Measurements from ENCODE around the gene PROZ.

The PROZ gene

GRCh38 chr13:113162783-113163685 lies 4.6 kb downstream of the PROZ start:
- FAIRE-seq (no peak), DNase-seq (ENCODE audit: insufficient read length, low spot score) (no peak)
- TF ChIP-seq TAF1 (IDR thresholded peaks at IDR 0.05; ENCODE audit: low read depth, low read length) = no peak
- TF ChIP-seq PAX5 (IDR thresholded peaks at IDR 0.05; ENCODE audit: insufficient read depth, low read length, severe bottlenecking) = no peak
- no peak for TF ChIP-seq POU2F2 (IDR thresholded peaks at IDR 0.05; ENCODE audit: low read depth, low read length)
- no peak for TF ChIP-seq SPI1 (IDR thresholded peaks at IDR 0.05; ENCODE audit: low read depth, low read length)

GRCh38 chr13:113164492-113164891 lies 6.0 kb downstream of the PROZ start:
- TF ChIP-seq TAF1 (IDR thresholded peaks at IDR 0.05; ENCODE audit: low read depth, low read length) (no peak), POU2F2 (IDR thresholded peaks at IDR 0.05; ENCODE audit: low read depth, low read length) (no peak), POLR2A (IDR thresholded peaks at IDR 0.05; ENCODE audit: low read depth, low read length) (no peak), SPI1 (IDR thresholded peaks at IDR 0.05; ENCODE audit: low read depth, low read length) (no peak), PAX5 (IDR thresholded peaks at IDR 0.05; ENCODE audit: insufficient read depth, low read length, severe bottlenecking) (no peak), POLR2AphosphoS5 (IDR thresholded peaks at IDR 0.05; ENCODE audit: low read depth, low read length) (no peak)
- DNase-seq (ENCODE audit: insufficient read length, low spot score) (no peak), FAIRE-seq (no peak)

- TF ChIP-seq PAX5 (IDR thresholded peaks at IDR 0.05; ENCODE audit: insufficient read depth, low read length, severe bottlenecking) (no peak), POLR2A (IDR thresholded peaks at IDR 0.05; ENCODE audit: low read depth, low read length) (no peak), POLR2AphosphoS5 (IDR thresholded peaks at IDR 0.05; ENCODE audit: low read depth, low read length) (no peak), SPI1 (IDR thresholded peaks at IDR 0.05; ENCODE audit: low read depth, low read length) (no peak), POU2F2 (IDR thresholded peaks at IDR 0.05; ENCODE audit: low read depth, low read length) (no peak), TAF1 (IDR thresholded peaks at IDR 0.05; ENCODE audit: low read depth, low read length) (no peak)
- FAIRE-seq = no peak
- no peak for DNase-seq (ENCODE audit: insufficient read length, low spot score)
These were observed 7.8 kb downstream of the PROZ start for GRCh38 chr13:113166266-113166665.

GRCh38 chr13:113166681-113167080 lies 8.2 kb downstream of the PROZ start:
- DNase-seq (ENCODE audit: insufficient read length, low spot score) = no peak
- no peak for FAIRE-seq
- no peak for TF ChIP-seq SPI1 (IDR thresholded peaks at IDR 0.05; ENCODE audit: low read depth, low read length)
- TF ChIP-seq TAF1 (IDR thresholded peaks at IDR 0.05; ENCODE audit: low read depth, low read length) = no peak
- TF ChIP-seq PAX5 (IDR thresholded peaks at IDR 0.05; ENCODE audit: insufficient read depth, low read length, severe bottlenecking) = no peak
- TF ChIP-seq POU2F2 (IDR thresholded peaks at IDR 0.05; ENCODE audit: low read depth, low read length) = no peak
- no peak for TF ChIP-seq POLR2AphosphoS5 (IDR thresholded peaks at IDR 0.05; ENCODE audit: low read depth, low read length)
- TF ChIP-seq POLR2A (IDR thresholded peaks at IDR 0.05; ENCODE audit: low read depth, low read length) = no peak

- DNase-seq (ENCODE audit: insufficient read length, low spot score) = no peak
- FAIRE-seq = no peak
- TF ChIP-seq SPI1 (IDR thresholded peaks at IDR 0.05; ENCODE audit: low read depth, low read length) = no peak
- no peak for TF ChIP-seq TAF1 (IDR thresholded peaks at IDR 0.05; ENCODE audit: low read depth, low read length)
- no peak for TF ChIP-seq PAX5 (IDR thresholded peaks at IDR 0.05; ENCODE audit: insufficient read depth, low read length, severe bottlenecking)
- TF ChIP-seq POLR2AphosphoS5 (IDR thresholded peaks at IDR 0.05; ENCODE audit: low read depth, low read length) = no peak
- TF ChIP-seq POU2F2 (IDR thresholded peaks at IDR 0.05; ENCODE audit: low read depth, low read length) = no peak
- TF ChIP-seq POLR2A (IDR thresholded peaks at IDR 0.05; ENCODE audit: low read depth, low read length) = no peak
These were observed 8.7 kb downstream of the PROZ start for GRCh38 chr13:113167155-113167554.

- FAIRE-seq (no peak), DNase-seq (ENCODE audit: insufficient read length, low spot score) (no peak)
- TF ChIP-seq POLR2A (IDR thresholded peaks at IDR 0.05; ENCODE audit: low read depth, low read length) = no peak
- TF ChIP-seq TAF1 (IDR thresholded peaks at IDR 0.05; ENCODE audit: low read depth, low read length) = no peak
- TF ChIP-seq POLR2AphosphoS5 (IDR thresholded peaks at IDR 0.05; ENCODE audit: low read depth, low read length) = no peak
- TF ChIP-seq SPI1 (IDR thresholded peaks at IDR 0.05; ENCODE audit: low read depth, low read length) = no peak
- no peak for TF ChIP-seq PAX5 (IDR thresholded peaks at IDR 0.05; ENCODE audit: insufficient read depth, low read length, severe bottlenecking)
- TF ChIP-seq POU2F2 (IDR thresholded peaks at IDR 0.05; ENCODE audit: low read depth, low read length) = no peak
These were observed 9.1 kb downstream of the PROZ start for GRCh38 chr13:113167575-113167974.

- FAIRE-seq = no peak
These were observed 9.8 kb downstream of the PROZ start for GRCh38 chr13:113168211-113168610.

GRCh38 chr13:113169277-113170272 lies 11.1 kb downstream of the PROZ start:
- FAIRE-seq = peak; percentile 48
- DNase-seq (ENCODE audit: insufficient read length, low spot score) = no peak
- TF ChIP-seq SPI1 (IDR thresholded peaks at IDR 0.05; ENCODE audit: low read depth, low read length) = 0 out of 2 replicates have a peak, but pooled peaks have one; percentile 10
- TF ChIP-seq POLR2AphosphoS5 (IDR thresholded peaks at IDR 0.05; ENCODE audit: low read depth, low read length) = no peak

More at GRCh38 chr13:113168211-113168610, 9.8 kb downstream of the PROZ start:
- no peak for DNase-seq (ENCODE audit: insufficient read length, low spot score)
- TF ChIP-seq TAF1 (IDR thresholded peaks at IDR 0.05; ENCODE audit: low read depth, low read length) (no peak), PAX5 (IDR thresholded peaks at IDR 0.05; ENCODE audit: insufficient read depth, low read length, severe bottlenecking) (no peak), POU2F2 (IDR thresholded peaks at IDR 0.05; ENCODE audit: low read depth, low read length) (no peak), POLR2AphosphoS5 (IDR thresholded peaks at IDR 0.05; ENCODE audit: low read depth, low read length) (no peak), POLR2A (IDR thresholded peaks at IDR 0.05; ENCODE audit: low read depth, low read length) (no peak), SPI1 (IDR thresholded peaks at IDR 0.05; ENCODE audit: low read depth, low read length) (no peak)

GRCh38 chr13:113170511-113170910 lies 12.1 kb downstream of the PROZ start:
- DNase-seq (ENCODE audit: insufficient read length, low spot score) (no peak), FAIRE-seq (no peak)
- no peak for TF ChIP-seq SPI1 (IDR thresholded peaks at IDR 0.05; ENCODE audit: low read depth, low read length)
- TF ChIP-seq PAX5 (IDR thresholded peaks at IDR 0.05; ENCODE audit: insufficient read depth, low read length, severe bottlenecking) = no peak
- TF ChIP-seq POLR2A (IDR thresholded peaks at IDR 0.05; ENCODE audit: low read depth, low read length) = no peak
- no peak for TF ChIP-seq TAF1 (IDR thresholded peaks at IDR 0.05; ENCODE audit: low read depth, low read length)
- TF ChIP-seq POU2F2 (IDR thresholded peaks at IDR 0.05; ENCODE audit: low read depth, low read length) = no peak
- TF ChIP-seq POLR2AphosphoS5 (IDR thresholded peaks at IDR 0.05; ENCODE audit: low read depth, low read length) = no peak

Data from GM12891 (cell line).